Breast epithelium (tissue), 3 donors: Measurements from ENCODE around the gene CACNB3.

Source experiments
- POLR2A ChIP-seq: fragments of 450-650 bp; IDR thresholded peaks from one replicate; pipeline ENCODE4 v1.6.1; 2016; ENCODE audit warnings: antibody characterized with exemption, mild to moderate bottlenecking, moderate library complexity
- POLR2AphosphoS5 ChIP-seq, 3 donors: sonication (generic); formaldehyde crosslinking; IDR thresholded peaks; one replicate each; pipeline ENCODE4 v1.6.1; 2017; ENCODE audit warnings: antibody characterized with exemption in 3 of 3
- TF ChIP-seq, protein P1 (sequence below), 3 donors: fragments of 450-650 bp; IDR thresholded peaks; one replicate each; pipeline ENCODE4 v1.5.1; 2016 to 2017; ENCODE audit warnings: antibody characterized with exemption in 3 of 3, mild to moderate bottlenecking in 3 of 3, moderate library complexity in 3 of 3

DNA sequence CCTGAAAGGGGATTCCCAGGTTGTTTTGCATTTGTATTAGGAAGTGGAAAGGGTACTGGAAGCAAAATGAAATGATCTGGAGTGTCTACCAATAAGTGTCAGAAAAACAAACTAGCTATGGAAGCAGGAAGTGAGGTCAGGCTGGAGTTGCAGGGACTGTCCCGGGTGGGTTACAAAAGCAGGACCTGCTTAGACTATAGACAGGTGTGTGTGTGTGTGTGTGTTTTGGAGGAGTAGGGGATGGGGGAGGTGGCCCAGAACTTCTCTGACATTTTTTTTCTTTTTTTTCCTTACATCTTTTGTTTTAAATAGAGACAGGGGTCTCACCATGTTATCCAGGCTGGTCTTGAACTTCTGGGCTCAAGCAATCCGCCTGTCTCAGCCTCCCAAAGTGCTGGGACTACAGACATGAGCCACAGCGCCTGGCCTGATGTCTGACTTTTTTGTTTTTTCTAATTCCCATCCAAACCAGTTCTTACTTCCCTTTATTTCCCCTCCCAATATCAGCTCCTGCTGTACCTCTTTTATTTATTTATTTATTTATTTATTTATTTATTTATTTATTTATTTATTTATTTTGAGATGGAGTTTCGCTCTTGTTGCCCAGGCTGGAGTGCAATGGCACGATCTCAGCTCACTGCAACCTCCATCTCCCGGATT, 47.9 kb downstream of the CACNB3 start:
- TF ChIP-seq, protein P1, sequence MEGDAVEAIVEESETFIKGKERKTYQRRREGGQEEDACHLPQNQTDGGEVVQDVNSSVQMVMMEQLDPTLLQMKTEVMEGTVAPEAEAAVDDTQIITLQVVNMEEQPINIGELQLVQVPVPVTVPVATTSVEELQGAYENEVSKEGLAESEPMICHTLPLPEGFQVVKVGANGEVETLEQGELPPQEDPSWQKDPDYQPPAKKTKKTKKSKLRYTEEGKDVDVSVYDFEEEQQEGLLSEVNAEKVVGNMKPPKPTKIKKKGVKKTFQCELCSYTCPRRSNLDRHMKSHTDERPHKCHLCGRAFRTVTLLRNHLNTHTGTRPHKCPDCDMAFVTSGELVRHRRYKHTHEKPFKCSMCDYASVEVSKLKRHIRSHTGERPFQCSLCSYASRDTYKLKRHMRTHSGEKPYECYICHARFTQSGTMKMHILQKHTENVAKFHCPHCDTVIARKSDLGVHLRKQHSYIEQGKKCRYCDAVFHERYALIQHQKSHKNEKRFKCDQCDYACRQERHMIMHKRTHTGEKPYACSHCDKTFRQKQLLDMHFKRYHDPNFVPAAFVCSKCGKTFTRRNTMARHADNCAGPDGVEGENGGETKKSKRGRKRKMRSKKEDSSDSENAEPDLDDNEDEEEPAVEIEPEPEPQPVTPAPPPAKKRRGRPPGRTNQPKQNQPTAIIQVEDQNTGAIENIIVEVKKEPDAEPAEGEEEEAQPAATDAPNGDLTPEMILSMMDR (IDR thresholded peaks at IDR 0.05), result no peak
- TF ChIP-seq POLR2A (no peak), POLR2AphosphoS5 (IDR thresholded peaks at IDR 0.05) (no peak)
